Measurements from ENCODE around the gene SCGB1A1. TPM values are rescaled to one million over a fixed set of nuclear protein-coding genes. Genes with fewer than 3 reads are reported as not detected.

The SCGB1A1 gene
- polyA plus RNA-seq, 1 donor from 2014 or later: not detected

DNA sequence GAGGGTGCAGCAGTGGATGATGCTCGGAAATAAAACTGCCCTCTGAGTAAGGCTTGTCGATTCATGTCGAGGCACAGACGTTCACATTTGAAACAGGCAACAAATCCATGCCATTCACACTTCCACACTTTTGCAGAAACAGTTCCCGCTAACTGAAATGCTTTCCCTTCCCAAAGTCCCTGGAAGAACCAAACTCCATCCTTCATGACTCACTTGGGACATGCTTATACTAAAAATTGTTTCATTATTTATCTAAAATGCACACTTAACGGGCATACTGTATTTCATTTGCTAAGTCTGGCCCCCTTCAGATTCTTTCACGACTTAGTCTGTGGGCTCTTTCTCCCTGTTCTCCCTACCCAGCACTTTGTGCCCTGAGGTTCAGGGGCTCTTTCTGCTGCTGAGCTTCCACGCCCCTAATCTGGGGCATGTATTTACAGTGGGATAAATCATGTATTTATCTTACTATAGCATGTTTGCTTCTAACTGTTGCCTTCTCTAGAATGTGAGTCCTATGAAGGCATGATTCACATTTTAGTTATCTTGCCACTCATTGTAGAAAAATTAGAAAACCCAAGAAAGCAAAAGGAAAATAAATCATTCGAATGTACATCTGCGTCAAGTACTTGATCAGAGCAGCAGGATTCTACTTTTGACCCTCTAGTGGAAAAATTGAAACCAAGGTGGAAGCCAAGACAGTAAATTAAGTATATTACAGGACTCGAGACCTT lies 12.5 kb downstream of the SCGB1A1 start:
- Histone ChIP-seq H3F3A (ENCODE audit: insufficient read depth, low read length, poor library complexity, severe bottlenecking) (no peaks in the 10 kb centered on the region), H3K79me2 (replicated peaks; ENCODE audit: insufficient read depth, low read length) (no peaks in the 10 kb centered on the region), H3K4me2 (ENCODE audit: low read length) (no peak overlapping the region), H3K27me3 (ENCODE audit: insufficient read depth, low read depth, low read length) (no peaks in the 10 kb centered on the region), H3K9me2 (ENCODE audit: insufficient read depth, low read length) (no peaks in the 10 kb centered on the region), H2AFZ (ENCODE audit: low read depth, low read length) (no peak overlapping the region), H3K4me3 (ENCODE audit: low read length) (no peak overlapping the region), H3K27ac (ENCODE audit: low read length) (no peak overlapping the region), H4K20me1 (ENCODE audit: insufficient read depth) (no peaks in the 10 kb centered on the region), H3K9me3 (ENCODE audit: low read length) (no peaks in the 10 kb centered on the region), H3K9ac (ENCODE audit: low read length) (no peak overlapping the region), H3K36me3 (ENCODE audit: insufficient read depth, low read length) (no peaks in the 10 kb centered on the region)
- TF ChIP-seq EP300 (conservative IDR thresholded peaks at IDR 0.05; ENCODE audit: poor library complexity, severe bottlenecking) (no peak), EZH2 (IDR thresholded peaks at IDR 0.05; ENCODE audit: borderline replicate concordance, insufficient read depth, low read length, poor library complexity, severe bottlenecking) (no peak), CTCF (IDR thresholded peaks at IDR 0.05; ENCODE audit: poor library complexity, severe bottlenecking) (no peak), RAD21 (conservative IDR thresholded peaks at IDR 0.05) (no peak), SMC3 (conservative IDR thresholded peaks at IDR 0.05; ENCODE audit: poor library complexity) (no peak)
- TF ChIP-seq, protein P1, sequence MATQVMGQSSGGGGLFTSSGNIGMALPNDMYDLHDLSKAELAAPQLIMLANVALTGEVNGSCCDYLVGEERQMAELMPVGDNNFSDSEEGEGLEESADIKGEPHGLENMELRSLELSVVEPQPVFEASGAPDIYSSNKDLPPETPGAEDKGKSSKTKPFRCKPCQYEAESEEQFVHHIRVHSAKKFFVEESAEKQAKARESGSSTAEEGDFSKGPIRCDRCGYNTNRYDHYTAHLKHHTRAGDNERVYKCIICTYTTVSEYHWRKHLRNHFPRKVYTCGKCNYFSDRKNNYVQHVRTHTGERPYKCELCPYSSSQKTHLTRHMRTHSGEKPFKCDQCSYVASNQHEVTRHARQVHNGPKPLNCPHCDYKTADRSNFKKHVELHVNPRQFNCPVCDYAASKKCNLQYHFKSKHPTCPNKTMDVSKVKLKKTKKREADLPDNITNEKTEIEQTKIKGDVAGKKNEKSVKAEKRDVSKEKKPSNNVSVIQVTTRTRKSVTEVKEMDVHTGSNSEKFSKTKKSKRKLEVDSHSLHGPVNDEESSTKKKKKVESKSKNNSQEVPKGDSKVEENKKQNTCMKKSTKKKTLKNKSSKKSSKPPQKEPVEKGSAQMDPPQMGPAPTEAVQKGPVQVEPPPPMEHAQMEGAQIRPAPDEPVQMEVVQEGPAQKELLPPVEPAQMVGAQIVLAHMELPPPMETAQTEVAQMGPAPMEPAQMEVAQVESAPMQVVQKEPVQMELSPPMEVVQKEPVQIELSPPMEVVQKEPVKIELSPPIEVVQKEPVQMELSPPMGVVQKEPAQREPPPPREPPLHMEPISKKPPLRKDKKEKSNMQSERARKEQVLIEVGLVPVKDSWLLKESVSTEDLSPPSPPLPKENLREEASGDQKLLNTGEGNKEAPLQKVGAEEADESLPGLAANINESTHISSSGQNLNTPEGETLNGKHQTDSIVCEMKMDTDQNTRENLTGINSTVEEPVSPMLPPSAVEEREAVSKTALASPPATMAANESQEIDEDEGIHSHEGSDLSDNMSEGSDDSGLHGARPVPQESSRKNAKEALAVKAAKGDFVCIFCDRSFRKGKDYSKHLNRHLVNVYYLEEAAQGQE (IDR thresholded peaks at IDR 0.05; ENCODE audit: borderline replicate concordance): no peak

- Histone ChIP-seq H3K27ac (ENCODE audit: low read length) (no peak overlapping the region), H3K9me2 (ENCODE audit: insufficient read depth, low read length) (no peaks in the 10 kb centered on the region), H3K36me3 (ENCODE audit: insufficient read depth, low read length) (no peaks in the 10 kb centered on the region), H3K4me2 (ENCODE audit: low read length) (no peak overlapping the region), H3K9ac (ENCODE audit: low read length) (no peak overlapping the region), H3K27me3 (ENCODE audit: insufficient read depth, low read depth, low read length) (no peaks in the 10 kb centered on the region), H3K79me2 (replicated peaks; ENCODE audit: insufficient read depth, low read length) (no peaks in the 10 kb centered on the region), H3K4me3 (ENCODE audit: low read length) (no peak overlapping the region), H2AFZ (ENCODE audit: low read depth, low read length) (no peak overlapping the region), H3K9me3 (ENCODE audit: low read length) (no peaks in the 10 kb centered on the region), H3F3A (ENCODE audit: insufficient read depth, low read length, poor library complexity, severe bottlenecking) (no peaks in the 10 kb centered on the region), H4K20me1 (ENCODE audit: insufficient read depth) (no peaks in the 10 kb centered on the region)
- TF ChIP-seq MXI1 (conservative IDR thresholded peaks at IDR 0.05; ENCODE audit: poor library complexity, severe bottlenecking) (no peak), SMC3 (conservative IDR thresholded peaks at IDR 0.05; ENCODE audit: poor library complexity) (no peak), EP300 (conservative IDR thresholded peaks at IDR 0.05; ENCODE audit: poor library complexity, severe bottlenecking) (no peak), RAD21 (conservative IDR thresholded peaks at IDR 0.05) (no peak)
These were observed 13.9 kb downstream of the SCGB1A1 start for GRCh38 chr11:62432695-62433094.

All from neural cell (in vitro differentiated cells).